Stimulated activated CD8-positive, alpha-beta memory T cell treated with anti-CD3 and anti-CD28 coated beads, Interleukin-15, amount 100 ng/mL, for 48 hours (primary cell): ENCODE results near the gene ZNF28.
A peak's percentile ranks its signal among the peaks of the same experiment; 100 is the strongest.
"Not testable (repeated sequence)": the region's sequence is repeated elsewhere in the genome, so short reads cannot be mapped to it uniquely, and the experiment has no call there.

ENCODE experiments used
- DNase-seq, 2 donors: peaks; one replicate each; pipeline ENCODE4 v3.0.0-alpha.2; 2020; ENCODE audit warnings: low read depth in 2 of 2

Gene ZNF28

GRCh38 chr19:52778811-52779210, 42.6 kb downstream of the ZNF28 start:
- DNase-seq, result peak; percentile 13 to 27

GRCh38 chr19:52756447-52756846, 65.0 kb downstream of the ZNF28 start:
- not testable (repeated sequence) for DNase-seq

GRCh38 chr19:52749780-52750179, 71.7 kb downstream of the ZNF28 start:
- no peak for DNase-seq

GRCh38 chr19:52748336-52748950, 73.0 kb downstream of the ZNF28 start:
- no peak for DNase-seq
